Measurements from ENCODE around the gene FAM13A.

Gene FAM13A

DNA sequence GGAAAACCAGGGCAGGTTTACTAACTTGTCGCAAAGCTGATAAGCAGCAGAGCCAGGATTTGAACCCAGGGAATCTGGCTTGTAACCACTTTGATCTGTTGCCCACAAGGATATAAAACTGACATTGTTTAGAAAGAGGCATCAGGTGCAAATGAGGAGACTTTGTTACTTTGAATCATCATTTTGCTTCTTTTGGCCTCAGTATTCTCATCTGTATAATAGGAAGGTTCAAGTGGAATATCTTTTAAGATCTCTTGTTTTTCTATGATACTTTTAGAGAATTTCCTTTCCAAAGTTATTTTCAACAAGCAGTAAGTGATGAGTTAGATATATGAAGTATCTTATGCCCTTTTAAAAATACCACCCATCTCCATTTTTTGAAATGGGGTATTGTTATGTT lies 301.5 kb downstream of the FAM13A start:
- FAIRE-seq, result peak; percentile 49

DNA sequence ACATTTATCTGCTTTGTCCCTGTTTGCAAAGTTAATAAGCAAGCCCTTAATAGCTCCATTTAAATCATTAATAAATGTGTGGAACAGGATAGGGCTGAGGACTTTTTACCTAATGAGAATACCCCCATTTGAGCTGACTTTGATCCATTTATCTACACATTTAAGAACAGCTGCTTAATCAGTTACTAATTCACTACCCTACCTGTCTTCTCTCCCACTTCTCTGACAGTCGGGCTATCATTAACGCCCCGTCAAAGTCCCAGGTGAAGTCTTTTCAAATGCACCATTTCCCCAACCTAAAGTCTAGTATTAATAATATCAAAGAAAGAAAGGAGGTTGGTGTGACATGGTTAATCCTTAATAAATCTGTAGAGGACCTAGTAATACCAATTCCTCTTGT lies 302.2 kb downstream of the FAM13A start:
- FAIRE-seq (no peak), DNase-seq (ENCODE audit: insufficient read length, low spot score) (no peak)

More for the DNA sequence above, 301.5 kb downstream of the FAM13A start:
- no peak for DNase-seq (ENCODE audit: insufficient read length, low spot score)

DNA sequence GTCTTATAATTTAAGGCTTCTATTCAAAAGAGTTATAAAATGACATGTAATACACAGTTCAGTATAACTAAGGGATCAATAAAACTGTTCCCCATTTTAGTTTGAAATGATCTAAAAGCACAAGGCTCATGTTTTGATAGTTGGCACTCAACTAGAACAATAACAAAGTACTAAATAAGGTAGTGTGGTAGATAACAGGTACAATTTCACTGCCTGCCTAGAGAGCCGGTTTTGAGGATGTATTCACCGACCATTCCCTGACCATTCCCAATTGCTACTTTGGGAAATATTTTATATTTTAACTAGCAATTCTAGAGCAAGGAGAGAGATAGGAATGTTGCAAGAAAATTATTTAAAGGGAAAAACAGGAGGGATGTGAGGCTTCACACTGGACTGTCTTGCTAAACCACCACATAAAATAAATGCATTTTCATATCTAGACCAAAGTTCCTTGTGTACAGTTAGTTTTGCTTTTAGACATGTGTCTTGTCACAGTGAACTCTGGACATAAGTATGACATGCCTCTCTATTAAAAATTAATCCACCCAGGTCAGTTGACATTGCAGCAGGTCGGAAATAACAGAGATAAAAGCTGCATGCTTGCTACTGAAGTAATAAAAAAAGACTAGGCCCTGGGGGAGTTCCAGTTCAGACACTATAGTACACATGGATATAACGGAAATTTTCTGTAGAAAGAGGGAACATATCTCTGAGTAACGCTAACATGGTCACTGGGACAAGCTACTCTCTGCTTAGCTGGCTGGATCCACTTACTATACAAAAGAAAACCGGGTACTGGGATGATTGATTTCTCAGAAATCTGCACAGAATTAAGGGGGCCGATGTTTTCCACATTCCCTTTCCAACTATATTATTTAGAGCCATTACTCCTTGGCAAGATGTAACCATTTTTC lies 303.1 kb downstream of the FAM13A start:
- FAIRE-seq (no peak), DNase-seq (ENCODE audit: insufficient read length, low spot score) (no peak)

DNA sequence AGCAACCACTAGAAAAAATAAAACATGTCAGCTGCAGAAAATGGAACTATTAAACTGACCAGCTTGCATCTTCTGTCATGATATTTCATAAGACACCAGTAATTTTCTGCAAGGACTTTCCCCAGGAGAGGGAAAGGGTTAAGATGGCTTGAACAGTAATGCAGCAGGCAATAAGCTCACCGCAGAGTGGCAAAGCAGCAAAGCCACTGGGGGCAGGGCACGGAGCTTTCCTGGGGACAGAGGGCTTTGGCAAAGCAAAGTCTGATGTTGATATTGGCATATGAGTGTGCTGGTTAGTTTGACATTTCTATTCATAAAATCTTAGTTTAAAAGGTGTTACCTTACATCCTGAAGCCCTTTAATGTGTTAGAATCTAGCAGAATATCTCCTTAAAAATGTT lies 304.2 kb downstream of the FAM13A start:
- DNase-seq (ENCODE audit: insufficient read length, low spot score) (no peak), FAIRE-seq (no peak)

- FAIRE-seq (no peak), DNase-seq (ENCODE audit: insufficient read length, low spot score) (no peak)
Observed at GRCh38 chr4:88752076-88752463, 304.9 kb downstream of the FAM13A start.

DNA sequence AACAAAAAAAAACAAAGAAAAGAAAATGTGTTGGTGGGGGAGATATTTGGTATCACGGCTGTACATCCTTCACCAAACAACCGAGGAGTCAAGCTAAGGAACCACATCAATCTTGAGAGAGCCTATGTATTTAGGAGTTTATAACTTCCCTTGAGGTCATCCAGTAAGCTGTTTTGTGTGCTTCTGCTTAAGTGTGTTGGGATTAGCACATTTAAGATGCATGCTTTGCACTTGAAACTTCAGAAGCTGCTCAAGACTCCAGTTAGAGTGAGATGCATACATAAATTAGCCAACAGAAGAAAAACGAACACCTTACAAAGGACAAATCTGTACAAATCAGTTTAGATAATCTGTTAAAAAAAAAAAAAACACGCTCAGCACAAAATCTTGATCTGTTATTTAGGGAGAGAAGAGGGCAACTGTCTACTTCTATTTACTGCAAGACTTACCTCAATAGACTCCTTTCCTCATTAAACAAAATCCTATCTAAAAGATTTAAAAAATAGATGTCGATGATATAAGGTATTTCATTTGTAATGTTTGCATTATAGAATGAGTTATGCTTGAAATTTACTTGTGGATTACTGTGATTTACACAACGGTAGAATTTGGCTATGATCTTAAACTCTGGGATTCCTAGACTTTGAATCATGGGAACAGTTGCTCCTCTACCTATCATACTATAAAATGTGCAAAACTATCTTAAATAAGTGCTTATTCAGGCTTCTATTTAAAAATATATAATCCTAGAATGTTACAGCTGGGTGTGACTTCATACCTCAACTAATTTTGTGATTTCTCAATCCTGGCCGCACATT lies 305.5 kb downstream of the FAM13A start:
- no peak for DNase-seq (ENCODE audit: insufficient read length, low spot score)
- FAIRE-seq, result no peak

DNA sequence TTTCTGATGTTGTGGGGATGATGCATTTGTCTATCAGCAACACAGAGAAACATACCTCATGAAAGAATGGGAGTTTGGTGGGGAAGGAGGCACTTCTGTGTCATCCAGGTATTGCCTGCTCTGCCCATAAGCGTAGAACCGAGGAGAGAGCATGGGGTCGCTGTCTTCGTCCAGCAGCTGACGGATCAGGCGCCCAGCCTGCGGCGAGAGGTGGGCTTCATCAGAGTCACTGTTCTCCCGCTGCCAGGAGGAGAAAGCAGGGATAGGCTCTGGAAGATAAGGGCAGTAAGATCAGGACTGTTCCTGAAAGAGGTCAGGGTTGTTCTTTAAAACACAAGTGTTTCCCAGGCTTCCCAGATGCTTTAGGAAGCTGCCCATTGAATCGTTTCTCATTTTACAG lies 306.6 kb downstream of the FAM13A start:
- FAIRE-seq, result no peak
- no peak for DNase-seq (ENCODE audit: insufficient read length, low spot score)

- DNase-seq (ENCODE audit: insufficient read length, low spot score), result no peak
- FAIRE-seq, result no peak
Observed at GRCh38 chr4:88747351-88747750, 309.6 kb downstream of the FAM13A start.

- no peak for FAIRE-seq
- DNase-seq (ENCODE audit: insufficient read length, low spot score), result no peak
Observed at GRCh38 chr4:88746206-88746605, 310.8 kb downstream of the FAM13A start.

GRCh38 chr4:88745581-88746163 lies 311.3 kb downstream of the FAM13A start:
- no peak for FAIRE-seq

GRCh38 chr4:88745175-88745574 lies 311.8 kb downstream of the FAM13A start:
- DNase-seq (ENCODE audit: insufficient read length, low spot score) (no peak), FAIRE-seq (no peak)

More at GRCh38 chr4:88745581-88746163, 311.3 kb downstream of the FAM13A start:
- DNase-seq (ENCODE audit: insufficient read length, low spot score), result no peak

DNA sequence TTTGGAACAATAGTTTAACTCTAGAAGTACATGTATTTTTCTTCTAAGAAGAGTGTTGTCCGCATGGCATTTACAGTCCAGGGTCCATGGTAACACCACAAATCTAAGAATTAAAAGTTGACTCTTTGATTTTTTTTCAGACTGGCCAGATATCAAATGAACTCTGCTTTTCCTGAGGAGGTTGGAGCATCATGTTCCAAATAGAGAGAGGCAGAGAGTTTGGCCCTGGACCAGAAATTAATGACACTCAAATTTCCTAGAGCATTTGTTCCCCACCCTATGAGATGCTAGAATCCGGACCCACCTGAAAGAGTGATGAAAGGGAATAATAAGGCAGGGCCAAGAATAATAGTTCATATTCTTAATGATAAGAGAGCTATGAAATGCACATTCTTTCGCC lies 312.4 kb downstream of the FAM13A start:
- FAIRE-seq, result no peak
- no peak for DNase-seq (ENCODE audit: insufficient read length, low spot score)

GRCh38 chr4:88743696-88744095 lies 313.3 kb downstream of the FAM13A start:
- no peak for DNase-seq (ENCODE audit: insufficient read length, low spot score)
- no peak for FAIRE-seq

DNA sequence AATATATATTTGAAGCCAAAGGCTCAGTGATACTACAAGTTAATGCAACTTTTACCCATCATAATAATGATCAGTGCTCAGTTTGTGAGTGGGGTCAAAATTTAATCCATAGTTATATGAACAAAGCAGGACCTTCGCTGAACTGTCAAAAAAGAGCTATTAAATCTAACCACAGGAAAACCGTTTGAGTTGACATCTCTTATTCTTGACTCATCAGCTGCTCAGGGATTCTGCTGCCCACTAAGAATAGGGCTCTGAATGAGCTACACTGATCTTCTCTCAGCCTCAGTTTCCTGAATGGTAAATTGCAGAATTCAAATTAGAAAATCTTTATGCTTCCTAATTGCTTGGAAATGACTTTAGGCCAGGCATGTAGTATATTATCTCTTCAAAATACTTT lies 314.4 kb downstream of the FAM13A start:
- FAIRE-seq, result no peak

GRCh38 chr4:88738180-88738579 lies 318.8 kb downstream of the FAM13A start:
- FAIRE-seq (no peak), DNase-seq (ENCODE audit: insufficient read length, low spot score) (no peak)

More for the DNA sequence above, 314.4 kb downstream of the FAM13A start:
- no peak for DNase-seq (ENCODE audit: insufficient read length, low spot score)

- FAIRE-seq, result peak; percentile 88
- peak; percentile 20 for DNase-seq (ENCODE audit: insufficient read length, low spot score)
Observed at GRCh38 chr4:88737307-88737941, 319.6 kb downstream of the FAM13A start.

DNA sequence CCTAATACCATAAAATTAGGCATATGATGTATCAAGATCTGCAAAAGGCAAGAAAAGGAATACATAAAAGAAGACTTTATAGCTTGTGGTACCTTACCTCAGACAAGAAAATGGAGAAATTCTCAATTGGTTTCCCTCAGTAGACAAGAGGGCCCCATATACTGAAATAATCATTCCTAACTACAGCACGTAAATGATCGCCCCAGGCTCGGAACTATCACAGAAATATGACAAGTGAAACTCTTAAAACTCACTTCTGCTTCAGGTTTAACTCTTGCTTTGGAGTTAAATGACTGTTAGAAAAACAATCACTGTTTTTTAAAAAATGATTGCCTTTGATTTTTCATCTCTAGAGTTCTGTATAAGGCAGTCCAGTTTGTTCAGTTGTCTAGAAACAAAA lies 320.7 kb downstream of the FAM13A start:
- no peak for FAIRE-seq
- no peak for DNase-seq (ENCODE audit: insufficient read length, low spot score)

DNA sequence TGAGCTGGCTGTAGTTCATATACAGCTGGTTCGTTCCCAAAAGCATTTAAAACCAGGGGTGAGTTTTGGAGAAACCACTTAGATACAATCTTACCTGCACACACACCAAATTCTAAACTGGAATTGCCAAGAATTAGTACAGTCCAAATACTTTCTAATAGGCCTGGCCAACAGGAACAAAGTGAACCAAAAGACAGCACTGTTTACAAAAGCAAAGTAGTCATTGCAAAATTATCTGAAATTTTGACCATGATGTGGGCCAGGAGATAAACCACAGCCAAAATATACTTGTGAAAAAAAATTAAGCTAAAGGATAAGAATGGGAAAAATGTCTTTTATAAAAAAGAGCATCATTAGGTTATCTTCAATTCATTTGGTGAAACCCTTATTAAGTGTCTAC lies 321.4 kb downstream of the FAM13A start:
- DNase-seq (ENCODE audit: insufficient read length, low spot score) (no peak), FAIRE-seq (no peak)

DNA sequence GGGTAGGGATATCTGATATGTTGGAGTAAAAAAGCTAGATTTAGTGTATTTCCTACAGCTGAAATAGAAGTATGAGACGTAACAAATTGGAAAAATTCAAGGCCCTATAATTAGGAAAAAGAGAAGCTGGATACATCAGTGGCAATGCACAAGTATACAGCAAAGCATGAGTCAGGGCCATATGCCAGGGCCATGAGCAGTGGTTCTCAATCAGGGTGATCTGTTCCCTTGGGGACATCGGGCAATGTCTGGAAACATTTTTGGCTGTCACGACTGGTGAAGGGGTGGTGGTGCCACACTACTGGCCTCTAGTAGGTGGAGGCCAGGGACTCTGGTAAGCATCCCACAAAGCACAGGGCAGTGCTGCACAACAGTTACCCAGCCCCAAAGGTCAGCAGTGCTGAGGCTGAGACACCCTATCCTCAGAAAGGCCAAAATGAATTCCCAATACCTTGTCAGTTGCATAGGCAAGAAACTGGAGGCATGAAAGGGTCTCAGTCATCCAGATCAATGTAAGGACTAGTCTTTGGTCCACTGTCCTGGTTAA lies 322.5 kb downstream of the FAM13A start:
- DNase-seq (ENCODE audit: insufficient read length, low spot score) (no peak), FAIRE-seq (no peak)

DNA sequence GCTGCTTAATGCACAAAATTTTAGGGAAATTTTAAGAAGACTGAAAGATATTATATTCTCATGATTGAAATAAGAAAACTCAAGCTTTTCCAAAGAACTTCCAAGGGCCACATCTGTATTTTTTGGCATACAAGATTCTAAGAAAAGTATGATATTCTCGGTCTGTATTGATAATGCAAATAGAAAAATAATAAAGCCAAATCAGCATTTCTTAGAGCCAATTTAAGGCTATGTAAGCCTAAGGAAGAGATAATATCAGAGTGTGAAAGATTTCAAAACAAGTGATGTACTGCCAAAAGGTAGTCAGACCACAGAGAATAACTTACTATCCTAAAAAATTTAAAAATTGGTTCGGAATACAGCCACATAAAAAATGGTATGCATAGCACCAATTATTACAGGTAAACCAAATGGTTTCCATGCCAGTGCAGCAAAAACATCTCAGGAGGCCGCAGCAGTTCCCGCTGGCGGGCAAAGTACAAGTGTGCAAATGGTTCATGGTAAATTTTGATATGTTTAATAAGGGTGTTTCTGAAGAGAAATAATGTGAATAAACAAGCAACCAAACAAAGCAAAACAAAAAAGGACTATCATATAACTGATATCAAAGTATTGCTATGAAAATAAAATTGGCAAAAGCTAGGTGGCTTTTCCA lies 324.1 kb downstream of the FAM13A start:
- FAIRE-seq (no peak), DNase-seq (ENCODE audit: insufficient read length, low spot score) (no peak)

Measured in GM19239 (cell line).